GM12891 (cell line): ENCODE data around the gene PCDH11Y. TPM values are rescaled to one million over a fixed set of nuclear protein-coding genes. Genes with fewer than 3 reads are reported as not detected.
"Not testable (repeated sequence)": the region's sequence is repeated elsewhere in the genome, so short reads cannot be mapped to it uniquely, and the experiment has no call there.

Experiments
- DNase-seq: peaks from one replicate; pipeline ENCODE4 v3.0.0; 2011; ENCODE audit warnings: low spot score; ENCODE audit not compliant: insufficient read length
- FAIRE-seq: peaks from 2 replicates; lab custom pipeline; 2011; peaks lifted over from hg19 to GRCh38; lab: Jason Lieb, UNC
- polyA plus RNA-seq: library from polyadenylated mRNA; unstranded; fragments of >200 nt; gene quantifications from one replicate; pipeline ENCODE4 v1.2.1, GENCODE V29; 2012; ENCODE audit warnings: low read depth, missing spikeins, inconsistent platforms; ENCODE audit not compliant: missing spikeins

Gene PCDH11Y
- not detected for polyA plus RNA-seq

GRCh38 chrY:5000057-5000456, at the start of gene PCDH11Y:
Gene PCDH11Y, plus strand, starts transcription at chrY:5000296. Its CDS starts 56,804 bp downstream, at chrY:5057100.
- not testable (repeated sequence) for DNase-seq, FAIRE-seq

- not testable (repeated sequence) for DNase-seq, FAIRE-seq
Measured at GRCh38 chrY:4967894-4968293, 32.2 kb upstream of the PCDH11Y start.

- peak; percentile 97 for FAIRE-seq
- DNase-seq = not testable (repeated sequence)
Measured at GRCh38 chrY:4991743-4992400, 8.2 kb upstream of the PCDH11Y start.

- DNase-seq, FAIRE-seq: not testable (repeated sequence)
Measured at GRCh38 chrY:4994892-4995291, 5.2 kb upstream of the PCDH11Y start.

- not testable (repeated sequence) for FAIRE-seq, DNase-seq
Measured at GRCh38 chrY:5002476-5003184, 2.5 kb downstream of the PCDH11Y start.

- not testable (repeated sequence) for FAIRE-seq, DNase-seq
Measured at GRCh38 chrY:5038972-5039523, 39.0 kb downstream of the PCDH11Y start.

- DNase-seq, FAIRE-seq: not testable (repeated sequence)
Measured at GRCh38 chrY:5083017-5083416, 82.9 kb downstream of the PCDH11Y start.

- not testable (repeated sequence) for FAIRE-seq, DNase-seq
Measured at GRCh38 chrY:5182998-5183397, 182.9 kb downstream of the PCDH11Y start.

- FAIRE-seq = not testable (repeated sequence)
Measured at GRCh38 chrY:5215116-5215515, 215.0 kb downstream of the PCDH11Y start.

GRCh38 chrY:5324931-5325330, 324.8 kb downstream of the PCDH11Y start:
- DNase-seq, FAIRE-seq: not testable (repeated sequence)

More at GRCh38 chrY:5215116-5215515, 215.0 kb downstream of the PCDH11Y start:
- not testable (repeated sequence) for DNase-seq

- not testable (repeated sequence) for FAIRE-seq, DNase-seq
Measured at GRCh38 chrY:5342220-5342619, 342.1 kb downstream of the PCDH11Y start.

GRCh38 chrY:5543705-5544104, 543.6 kb downstream of the PCDH11Y start:
- not testable (repeated sequence) for FAIRE-seq, DNase-seq

- not testable (repeated sequence) for FAIRE-seq, DNase-seq
Measured at GRCh38 chrY:5638589-5638988, 638.5 kb downstream of the PCDH11Y start.

GRCh38 chrY:5679265-5679664, 679.2 kb downstream of the PCDH11Y start:
- DNase-seq, FAIRE-seq: not testable (repeated sequence)

- FAIRE-seq, DNase-seq: not testable (repeated sequence)
Measured at GRCh38 chrY:5708727-5709126, 708.6 kb downstream of the PCDH11Y start.

GRCh38 chrY:5709788-5710381, 709.8 kb downstream of the PCDH11Y start:
- not testable (repeated sequence) for DNase-seq
- FAIRE-seq = peak; percentile 9

- DNase-seq, FAIRE-seq: not testable (repeated sequence)
Measured at GRCh38 chrY:5761403-5761802, 761.3 kb downstream of the PCDH11Y start.

- not testable (repeated sequence) for FAIRE-seq, DNase-seq
Measured at GRCh38 chrY:5776485-5776884, 776.4 kb downstream of the PCDH11Y start.
